Esophagus squamous epithelium (tissue), 4 donors: ENCODE data around the gene RBM33.

Experiments used
- CTCF ChIP-seq, 6 experiments: fragments of 450-650 bp in 4 of 6; fragments of 200-600 bp in 2 of 6; sonication (generic) in 2 of 6; IDR thresholded peaks; one replicate each; pipeline ENCODE4 v1.5.1; 2016 to 2019; ENCODE audit warnings: antibody characterized with exemption in 6 of 6, mild to moderate bottlenecking in 4 of 6, moderate library complexity in 4 of 6
- POLR2A ChIP-seq, 4 donors: fragments of 450-650 bp; IDR thresholded peaks; one replicate each; pipeline ENCODE4 v1.6.1; 2017; ENCODE audit warnings: antibody characterized with exemption in 4 of 4, mild to moderate bottlenecking in 4 of 4, moderate library complexity in 3 of 4

- TF ChIP-seq CTCF (IDR thresholded peaks at IDR 0.05) = no peak
- no peak for TF ChIP-seq POLR2A (IDR thresholded peaks at IDR 0.05)
Measured at GRCh38 chr7:155713384-155713783, 68.9 kb downstream of the RBM33 start.
